LHCN-M2 (cell line): ENCODE data around the gene PHLDA2. TPM values are rescaled to one million over a fixed set of nuclear protein-coding genes. Genes with fewer than 3 reads are reported as not detected.
A peak's percentile ranks its signal among the peaks of the same experiment; 100 is the strongest.

Experiments used
- DNase-seq: peaks from one replicate; pipeline ENCODE4 v3.0.0-alpha.2; 2012; ENCODE audit warnings: low read depth
- total RNA-seq: library from RNA; depleted of rRNA; stranded (reverse); fragments of >200 nt; gene quantifications from 2 replicates; pipeline ENCODE4 v1.2.3, GENCODE V29; 2014

The PHLDA2 gene
- total RNA-seq, 1 experiment from 2014 or later: 12.5 TPM

DNA sequence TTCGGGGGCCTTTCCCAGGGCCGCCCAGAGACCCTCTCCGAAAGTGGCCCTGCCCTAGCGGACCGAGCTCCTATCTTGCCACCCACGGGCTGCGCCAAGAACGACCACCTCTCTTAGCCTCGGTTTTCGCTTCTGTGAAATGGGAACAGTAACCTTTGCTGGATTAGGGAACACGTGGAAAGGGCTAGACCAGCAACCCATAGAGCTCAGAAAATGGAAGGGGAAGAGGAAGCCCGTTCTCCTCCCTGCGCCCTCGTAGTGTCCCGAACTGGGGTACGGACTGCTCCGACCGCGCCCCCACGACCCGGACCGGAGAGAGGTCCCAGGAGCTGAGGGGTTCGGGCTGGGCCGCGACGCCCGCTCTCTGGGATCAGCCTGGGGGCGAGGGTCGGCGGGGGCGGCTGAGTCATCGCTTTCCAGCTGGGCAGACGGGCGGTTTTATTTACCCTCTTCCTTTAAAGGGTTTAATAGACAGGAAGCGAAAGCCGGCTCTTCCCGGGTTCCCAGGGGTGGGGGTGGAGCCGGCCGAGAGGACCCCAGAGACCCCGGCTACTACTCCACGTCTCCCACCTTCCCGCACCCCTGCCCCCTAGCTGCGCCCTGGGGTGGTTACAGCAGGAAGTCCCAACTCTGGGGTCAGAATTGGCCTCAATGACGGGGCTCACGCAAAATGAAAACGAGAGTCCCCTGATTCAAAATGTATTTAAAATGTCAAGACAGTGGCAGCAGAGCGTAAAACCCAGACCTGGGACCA lies 907 bp upstream of the PHLDA2 start:
- peak; percentile 41 for DNase-seq

DNA sequence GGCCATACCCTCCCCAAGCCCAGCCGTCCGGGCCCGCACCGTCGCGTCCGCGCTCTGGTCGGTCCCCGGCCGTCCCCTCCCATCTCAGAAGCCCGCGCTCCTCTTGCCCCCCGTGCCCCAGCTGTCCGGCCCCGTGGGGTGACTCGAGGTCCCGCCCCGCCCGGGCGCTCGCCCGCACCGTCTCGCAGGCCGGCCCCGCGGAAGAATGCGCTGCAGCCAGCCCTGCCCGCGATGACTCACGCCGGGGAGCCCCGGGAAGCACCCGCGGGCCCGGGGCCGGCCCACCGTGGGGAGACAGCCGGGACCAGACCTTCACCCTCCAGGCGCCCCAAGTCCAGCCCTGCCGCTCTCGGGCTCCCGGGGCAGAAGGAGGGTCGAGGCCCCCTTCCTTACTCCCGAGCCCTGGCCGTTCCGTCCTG lies 320 bp upstream of the PHLDA2 start:
- DNase-seq: peak; percentile 63

DNA sequence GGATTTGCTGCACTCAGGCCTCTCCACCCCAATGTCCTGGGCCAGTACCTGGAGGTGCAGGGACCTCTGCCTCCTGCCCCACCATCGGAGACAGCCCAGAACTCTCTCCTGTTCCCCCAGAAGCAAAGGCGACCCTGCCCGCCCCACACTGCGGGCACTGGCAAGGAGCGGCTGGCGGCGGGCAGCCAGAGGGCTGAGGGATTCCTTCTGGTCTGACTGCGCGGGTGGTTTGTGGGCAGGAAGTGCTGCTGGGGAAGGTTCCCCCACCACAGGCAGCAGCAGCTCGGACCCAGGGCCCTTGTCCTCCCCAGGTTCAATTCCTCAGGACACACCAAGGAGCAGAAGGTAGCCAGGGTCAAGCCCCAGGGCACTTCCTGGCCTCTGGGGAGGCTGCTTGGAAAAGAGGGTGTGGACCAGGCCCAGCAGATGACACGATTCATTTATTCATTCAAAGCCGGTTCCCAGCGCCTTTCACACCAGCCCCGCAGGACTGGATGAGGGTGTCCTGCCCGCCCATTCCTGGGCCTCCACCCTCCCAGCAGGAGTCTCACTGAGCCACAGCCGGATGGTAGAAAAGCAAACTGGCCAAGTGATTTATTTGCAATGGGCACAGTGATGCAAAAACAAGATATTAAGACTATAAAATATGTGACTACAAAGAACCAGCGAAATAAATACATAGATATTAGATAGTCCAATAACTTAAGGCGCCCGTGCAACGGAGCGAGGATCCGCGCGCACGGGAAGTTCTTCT lies 1.2 kb downstream of the PHLDA2 start:
- peak; percentile 25 for DNase-seq

DNA sequence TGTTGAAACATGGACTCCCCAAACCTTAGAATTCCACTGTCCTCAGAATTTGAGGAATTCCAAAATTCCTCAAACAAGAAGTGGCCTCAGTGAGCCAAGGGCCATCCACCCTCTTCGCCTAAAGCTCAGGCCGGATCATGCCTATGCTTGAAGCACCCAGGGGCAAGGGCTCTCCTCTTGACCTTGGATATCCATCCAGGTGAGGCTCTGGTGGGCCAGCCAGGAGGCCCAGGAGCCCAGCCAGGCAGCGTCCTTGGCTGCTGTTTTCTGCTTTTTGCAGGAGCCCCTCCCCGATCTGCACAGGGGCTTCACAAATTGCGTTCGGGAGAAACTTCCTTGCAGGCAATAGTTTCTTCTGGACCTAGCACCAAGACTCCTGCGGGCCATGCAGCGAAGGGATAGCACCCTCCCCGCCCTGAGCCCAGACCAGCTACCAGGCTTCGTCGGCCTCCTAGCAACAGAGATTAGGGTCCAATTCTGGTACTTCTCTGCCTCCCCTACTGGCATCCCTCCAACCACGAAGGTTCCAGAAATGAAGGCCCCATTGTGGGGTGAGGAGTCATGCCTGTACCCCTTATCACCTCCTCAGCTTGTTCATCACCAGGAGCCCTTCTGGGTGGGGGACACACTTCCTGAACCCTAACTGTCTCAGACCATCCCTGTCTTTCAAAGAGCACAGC lies 2.0 kb downstream of the PHLDA2 start:
- DNase-seq: no peak

DNA sequence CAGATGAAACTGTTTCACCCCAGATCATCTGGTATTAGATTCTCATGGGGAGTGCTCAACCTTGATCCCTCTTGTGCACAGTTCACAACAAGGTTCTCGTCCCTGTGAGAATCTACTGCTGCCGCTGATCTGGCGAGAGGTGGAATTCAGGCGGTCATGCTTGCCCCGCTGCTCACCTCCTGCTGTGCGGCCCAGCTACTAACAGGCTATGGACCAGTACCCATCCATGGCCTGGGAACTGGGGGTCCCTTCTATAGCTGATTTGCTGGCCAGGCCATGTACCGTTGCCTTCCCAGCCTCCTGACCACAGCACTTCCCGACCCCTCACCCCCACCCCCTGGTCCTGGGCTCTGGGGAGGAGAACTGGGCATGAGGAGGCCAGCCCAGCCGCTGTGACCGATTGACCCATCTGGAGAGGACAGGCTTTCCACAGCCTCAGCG lies 2.6 kb downstream of the PHLDA2 start:
- no peak for DNase-seq

DNA sequence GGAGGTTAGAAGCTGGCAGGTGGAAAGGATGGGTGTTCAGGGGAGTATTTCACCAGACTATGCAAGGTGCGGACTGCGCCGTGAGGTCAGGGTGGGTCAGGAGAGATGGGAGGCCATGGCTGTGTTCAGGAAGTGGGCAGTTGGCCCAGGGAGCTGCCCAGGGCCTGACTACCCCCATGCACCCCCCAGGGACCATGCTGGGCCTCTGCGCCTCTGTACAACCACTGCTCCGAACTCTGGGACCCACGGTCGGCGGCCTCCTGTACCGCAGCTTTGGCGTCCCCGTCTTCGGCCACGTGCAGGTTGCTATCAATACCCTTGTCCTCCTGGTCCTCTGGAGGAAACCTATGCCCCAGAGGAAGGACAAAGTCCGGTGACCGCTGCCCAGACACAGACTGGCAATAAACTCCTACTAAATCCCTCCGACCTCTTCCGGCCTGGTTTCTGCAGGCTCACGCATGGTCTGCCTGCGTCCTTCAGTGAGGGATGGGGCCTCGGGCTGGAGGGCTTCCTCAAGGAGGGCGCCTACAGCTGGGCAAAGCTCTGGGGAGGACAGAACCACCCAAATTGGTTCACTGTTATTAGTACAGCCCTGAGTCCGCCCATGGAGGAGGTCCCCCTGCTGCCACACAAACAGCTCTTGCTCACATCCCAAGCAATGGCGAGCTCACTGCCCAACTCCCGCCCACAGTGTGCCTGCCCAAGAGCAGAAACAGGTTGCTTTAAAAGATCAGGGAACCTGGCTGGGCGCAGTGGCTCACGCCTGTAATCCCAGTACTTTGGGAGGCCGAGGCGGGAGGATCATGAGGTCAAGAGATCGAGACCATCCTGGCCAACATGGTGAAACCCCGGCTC lies 4.2 kb downstream of the PHLDA2 start:
- DNase-seq: no peak

DNA sequence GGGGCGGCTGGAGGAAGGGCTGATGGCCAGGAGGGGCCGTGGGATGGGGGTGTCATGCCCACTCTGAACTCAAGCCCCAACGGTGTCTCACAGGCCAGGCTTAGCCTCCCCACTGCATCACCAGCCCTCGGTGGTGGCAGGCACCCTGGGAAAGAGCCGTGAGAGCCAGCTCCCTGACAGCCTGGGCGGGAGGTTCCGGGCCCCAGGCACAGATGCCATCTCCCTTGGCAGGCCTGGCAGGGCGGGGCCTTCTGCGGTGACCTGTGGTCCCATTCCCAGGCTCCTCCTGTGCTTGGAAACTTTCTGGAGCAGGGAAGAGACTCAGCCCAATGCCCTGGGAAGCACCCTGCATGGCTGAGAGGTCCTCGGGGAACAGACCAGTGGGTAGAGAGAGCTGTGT lies 4.8 kb downstream of the PHLDA2 start:
- no peak for DNase-seq

DNA sequence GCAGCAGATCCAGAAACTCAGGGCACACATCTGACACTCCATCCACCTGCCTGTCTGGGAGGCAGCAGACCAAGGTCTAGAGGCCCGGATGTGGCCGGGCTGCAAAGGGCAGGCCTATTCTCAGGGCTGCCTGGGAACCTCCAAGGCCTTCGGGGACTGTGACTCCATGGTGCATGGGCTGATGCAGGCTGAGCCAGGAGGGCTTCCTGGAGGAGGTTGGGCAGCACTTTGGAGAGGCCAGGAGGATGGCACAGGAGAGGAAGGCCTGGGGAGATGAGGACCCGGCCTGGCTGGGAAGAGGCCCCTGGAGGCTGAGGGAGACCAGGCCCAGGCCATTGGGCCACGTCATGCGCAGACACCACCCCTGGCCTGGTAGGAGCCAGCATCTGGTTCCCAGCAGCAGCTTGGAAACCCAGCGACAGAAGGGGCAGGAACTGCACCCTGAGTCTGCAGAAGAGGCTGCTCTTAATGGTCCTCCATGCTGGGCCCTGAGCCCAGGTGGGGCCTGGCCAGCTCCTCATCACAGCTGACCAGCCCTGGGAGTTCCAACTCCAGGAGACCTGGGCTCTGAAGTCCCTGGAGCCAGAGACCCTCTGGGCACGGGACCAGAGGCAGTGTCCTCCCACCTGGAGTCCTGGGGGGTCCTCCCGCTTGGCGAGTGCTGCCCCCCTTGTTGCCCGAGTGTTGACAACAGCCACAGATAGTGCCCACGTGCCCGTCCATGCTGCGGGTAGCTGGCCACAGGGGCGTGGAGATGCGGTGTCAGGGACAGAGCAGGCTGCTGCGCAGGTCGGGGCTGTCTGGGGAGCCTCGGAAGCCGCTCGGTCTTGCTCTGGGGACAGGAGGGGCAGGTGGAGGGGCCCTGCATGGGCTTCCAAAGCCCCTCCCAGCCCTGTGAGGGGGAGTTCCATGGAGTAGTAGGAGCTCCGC lies 5.5 kb downstream of the PHLDA2 start:
- DNase-seq: no peak

DNA sequence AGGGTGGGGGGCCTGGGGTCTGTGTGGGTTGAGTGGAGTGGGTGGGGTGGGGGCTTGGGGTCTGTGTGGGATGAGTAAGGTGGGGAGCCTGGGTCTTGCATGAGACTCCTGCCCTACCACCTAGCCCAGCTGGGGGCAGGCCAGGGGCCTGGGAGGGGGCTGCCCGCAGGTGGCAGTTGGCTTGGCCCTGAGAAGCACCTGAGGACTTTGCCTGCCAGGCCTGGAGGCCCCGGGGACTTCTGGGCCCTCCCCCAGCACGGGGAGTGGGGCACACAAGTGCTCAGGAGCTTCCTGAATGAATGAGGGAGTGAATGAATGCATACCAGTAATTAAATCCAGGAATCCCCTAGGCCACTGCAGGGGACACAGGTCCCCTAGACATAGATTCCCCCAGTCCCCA lies 6.6 kb downstream of the PHLDA2 start:
- DNase-seq: no peak

DNA sequence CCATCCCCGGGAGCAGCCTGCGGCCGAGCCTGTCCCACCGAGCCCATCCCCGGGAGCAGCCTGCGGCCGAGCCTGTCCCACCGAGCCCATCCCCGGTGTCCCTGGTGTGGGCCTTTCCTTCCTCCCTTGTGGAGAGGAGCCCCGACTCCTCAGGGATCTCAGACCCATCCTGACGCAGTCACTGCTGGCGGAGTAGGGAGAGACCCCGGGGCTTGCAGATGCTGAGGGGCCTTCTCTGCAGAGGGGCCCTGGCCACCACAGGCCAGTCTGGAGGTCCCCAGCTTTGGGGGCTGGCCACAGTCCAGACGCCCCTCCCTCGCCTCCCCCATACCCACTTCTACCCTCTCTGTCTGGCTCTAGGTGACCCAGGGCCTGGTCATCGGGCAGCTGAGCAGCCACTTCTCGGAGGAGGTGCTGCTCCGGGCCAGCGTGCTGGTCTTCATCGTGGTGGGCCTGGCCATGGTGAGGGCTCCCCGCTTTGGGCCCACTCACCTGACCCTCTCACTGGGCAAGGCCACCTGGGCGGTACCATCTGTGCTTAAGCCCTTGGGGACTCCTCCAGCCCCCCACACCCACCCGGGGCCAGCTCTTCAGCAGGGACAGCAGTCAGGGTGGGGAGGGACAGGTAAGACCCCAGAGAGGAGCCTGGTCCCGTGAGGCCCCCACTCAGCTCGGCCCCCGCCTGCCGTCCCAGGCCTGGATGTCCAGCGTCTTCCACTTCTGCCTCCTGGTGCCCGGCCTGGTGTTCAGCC lies 7.3 kb downstream of the PHLDA2 start:
- DNase-seq: no peak

DNA sequence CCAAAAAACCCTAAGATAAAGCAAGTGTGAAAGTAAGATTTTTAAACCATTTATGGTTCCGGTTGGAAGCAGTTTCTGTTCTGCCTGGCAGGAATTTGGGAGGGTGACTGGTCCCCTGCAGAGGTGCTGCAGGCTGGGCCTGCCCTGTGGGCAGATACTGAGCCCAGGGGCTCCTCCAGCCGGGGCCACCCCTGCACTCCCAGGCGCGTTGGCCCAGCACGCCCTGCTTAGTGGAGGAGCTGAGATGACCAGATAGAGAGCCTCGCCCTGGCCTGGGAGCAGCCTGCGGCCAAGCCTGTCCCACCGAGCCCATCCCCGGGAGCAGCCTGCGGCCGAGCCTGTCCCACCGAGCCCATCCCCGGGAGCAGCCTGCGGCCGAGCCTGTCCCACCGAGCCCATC lies 8.0 kb downstream of the PHLDA2 start:
- no peak for DNase-seq

DNA sequence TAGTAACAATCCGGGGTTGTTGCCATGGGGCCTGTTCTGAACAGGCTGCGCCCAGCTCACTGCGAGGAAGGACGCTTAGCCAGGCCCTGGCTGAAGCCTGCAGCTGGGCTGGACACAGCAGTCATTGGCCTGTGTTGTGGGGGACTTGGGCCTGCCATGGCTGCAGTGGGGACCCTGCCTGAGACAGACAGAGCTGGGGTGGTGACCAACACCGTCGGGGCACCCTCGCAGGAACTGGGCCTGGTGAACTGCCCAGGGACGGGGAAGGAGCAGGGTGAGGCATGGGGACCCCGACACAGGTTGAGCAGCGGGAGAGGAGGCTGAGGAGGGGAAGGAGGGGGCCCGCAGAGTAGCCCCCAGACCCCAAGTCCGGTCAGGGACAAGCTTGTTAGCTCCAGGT lies 8.9 kb downstream of the PHLDA2 start:
- DNase-seq: no peak

DNA sequence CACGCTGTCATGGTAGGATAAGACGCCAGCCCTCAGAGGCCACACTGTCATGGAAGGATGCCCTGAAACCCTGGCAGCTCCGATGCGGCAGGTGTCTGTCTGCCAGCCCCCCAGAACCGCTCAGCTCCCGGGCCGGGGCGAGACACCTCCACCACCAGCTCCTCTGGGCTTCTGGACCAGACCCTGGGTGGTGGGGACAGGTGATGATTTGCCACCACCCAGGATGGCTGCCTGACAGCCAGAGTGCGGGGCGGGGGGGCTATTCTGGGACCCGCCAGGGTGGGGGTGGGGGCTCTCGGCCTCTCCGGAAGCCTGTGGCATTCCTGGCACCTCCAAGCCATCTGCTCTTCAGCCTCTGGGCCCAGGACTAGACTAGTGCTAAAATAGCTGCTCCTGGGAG lies 9.4 kb downstream of the PHLDA2 start:
- DNase-seq: no peak

DNA sequence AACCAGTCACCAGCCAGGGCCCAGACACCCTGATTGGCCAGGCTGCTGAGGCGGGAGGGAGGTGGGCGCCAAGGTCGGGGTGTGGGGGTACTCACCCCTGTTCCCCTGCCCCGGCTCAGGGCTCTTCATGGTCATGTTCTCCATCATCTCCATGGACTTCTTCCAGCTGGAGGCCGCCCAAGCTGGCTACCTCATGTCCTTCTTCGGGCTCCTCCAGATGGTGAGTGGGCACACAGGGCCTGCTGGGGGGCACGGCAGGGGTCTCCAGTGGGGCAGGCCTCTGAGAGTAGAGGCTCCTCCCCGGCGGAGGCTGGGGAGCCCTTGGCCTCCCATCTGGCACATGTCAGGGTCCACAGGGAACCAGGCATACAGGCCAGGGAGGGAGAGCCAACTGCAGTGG lies 10.0 kb downstream of the PHLDA2 start:
- DNase-seq: no peak

DNA sequence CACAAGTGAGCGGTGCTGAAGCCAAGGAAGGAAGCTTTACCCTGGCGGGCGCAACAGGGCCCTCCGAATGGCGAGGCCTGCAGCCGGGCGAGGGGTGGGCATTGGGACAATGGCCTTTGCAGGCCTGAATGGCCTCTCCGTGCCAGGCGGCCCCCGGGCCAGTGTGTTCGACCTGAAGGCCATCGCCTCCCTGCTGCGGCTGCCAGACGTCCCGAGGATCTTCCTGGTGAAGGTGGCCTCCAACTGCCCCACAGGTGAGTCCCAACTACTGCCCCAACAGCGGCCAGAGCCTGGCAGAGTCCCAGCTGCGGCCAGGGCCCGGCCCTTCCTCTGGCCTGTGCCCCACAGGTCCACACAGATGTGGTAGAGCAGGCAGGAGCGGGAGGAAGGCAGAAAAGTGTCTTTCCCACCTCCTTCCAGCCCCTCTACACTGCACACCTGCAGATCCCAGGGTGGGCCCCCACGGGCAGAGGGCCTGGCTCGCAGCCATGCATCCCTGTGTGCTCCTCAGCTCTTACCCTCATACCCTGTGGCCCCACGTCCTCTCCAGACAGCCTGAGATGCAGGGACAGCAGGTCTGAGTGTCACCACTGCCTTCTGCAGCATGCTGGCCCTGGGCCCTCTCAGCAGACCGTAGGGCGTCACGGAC lies 11.3 kb downstream of the PHLDA2 start:
- no peak for DNase-seq

DNA sequence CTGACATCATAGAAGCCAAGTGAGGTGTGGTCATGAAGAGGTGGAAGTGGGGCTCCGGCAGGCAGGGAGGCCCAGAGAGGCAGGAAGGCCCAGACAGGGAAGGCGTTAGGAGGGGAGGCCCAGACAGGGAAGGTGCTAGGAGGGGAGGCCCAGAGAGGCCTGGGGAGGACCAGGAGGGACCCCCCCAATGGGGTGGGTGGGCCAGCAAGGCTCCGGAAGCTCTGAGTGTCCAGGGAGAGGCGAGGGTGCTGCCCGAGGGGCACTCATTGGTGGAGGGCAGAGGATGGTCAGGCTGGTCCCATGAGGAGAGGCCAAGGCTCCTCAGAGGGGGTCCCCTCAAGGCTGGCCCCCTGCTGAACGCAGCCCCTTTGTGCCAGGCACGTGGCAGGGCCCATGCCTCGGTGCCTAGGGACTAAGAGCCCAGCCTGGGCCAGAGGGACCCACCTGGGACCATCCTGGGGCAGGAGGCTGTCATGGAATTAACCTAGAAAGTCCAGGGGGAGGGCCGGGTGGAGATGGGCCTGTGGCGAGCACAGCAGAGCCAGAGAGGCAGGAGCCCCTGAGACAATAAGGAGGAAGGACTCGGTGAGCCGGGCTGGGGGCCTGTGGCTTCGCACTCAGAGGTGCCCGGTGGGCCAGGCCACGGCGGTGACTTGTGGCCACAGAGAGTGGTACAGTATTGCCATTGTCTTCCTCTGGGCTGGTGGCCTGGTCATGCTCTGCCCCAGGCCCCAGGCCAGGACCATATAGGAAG lies 12.2 kb downstream of the PHLDA2 start:
- DNase-seq: no peak

DNA sequence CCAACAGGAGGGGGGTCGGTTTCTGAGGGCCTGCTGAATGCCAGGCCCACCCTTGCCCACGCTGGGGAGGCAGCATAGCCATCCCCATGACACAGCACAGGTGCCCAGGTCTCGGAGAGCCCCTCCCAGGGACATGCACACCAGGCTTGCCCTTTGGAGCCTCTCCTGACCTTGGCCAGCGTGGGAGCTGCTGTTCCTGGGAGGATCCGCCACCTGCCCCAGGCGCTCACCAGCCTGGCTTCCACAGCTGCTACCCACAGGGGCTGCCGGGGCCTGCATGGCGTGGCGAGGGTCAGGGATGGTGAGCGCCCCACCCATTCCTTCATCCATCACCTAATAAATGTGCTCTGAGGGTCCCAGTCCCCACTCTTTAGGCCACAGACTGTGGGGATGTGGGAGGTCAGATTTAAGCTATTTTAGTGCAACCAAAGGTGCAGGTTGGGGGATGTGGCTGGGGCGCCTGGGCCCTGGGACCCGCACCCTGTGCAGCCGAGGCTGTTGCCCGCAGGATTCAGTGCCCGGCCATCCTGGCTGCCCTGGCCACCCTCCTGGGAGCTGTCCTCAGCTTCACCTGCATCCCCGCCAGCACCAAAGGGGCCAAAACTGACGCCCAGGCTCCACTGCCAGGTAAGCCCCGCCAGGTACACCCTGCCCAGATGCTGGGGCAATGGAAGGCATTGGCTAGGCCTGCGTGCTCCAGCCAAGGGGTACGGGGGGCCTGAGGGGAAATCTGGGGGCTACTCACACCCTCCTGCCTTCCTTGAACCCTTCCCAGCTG lies 12.9 kb downstream of the PHLDA2 start:
- no peak for DNase-seq

DNA sequence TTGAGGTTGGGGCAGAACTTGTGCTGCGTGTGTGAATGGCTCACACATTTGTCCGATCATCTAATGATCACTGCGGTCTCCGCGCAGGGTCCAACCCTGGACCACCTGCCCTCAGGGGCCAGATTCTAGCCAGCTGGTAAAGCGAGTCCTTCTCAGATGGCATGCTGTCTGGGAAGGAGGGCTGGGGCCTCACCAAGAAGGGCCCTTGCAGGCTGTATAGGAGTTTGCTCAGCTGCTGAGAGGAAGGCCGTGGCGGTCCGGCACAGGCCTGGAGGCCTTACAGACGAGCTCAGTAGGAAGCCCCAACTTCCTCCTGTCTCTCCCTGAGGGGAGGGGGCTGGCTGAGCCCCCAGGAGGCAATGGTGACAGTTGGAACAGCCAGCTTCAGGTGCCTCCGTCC lies 13.7 kb downstream of the PHLDA2 start:
- no peak for DNase-seq
